Smooth muscle cell (in vitro differentiated cells): Measurements from ENCODE around the gene SERINC5. TPM values are rescaled to one million over a fixed set of nuclear protein-coding genes. Genes with fewer than 3 reads are reported as not detected.

Experiments
- DNase-seq: peaks from one replicate; lab custom pipeline; 2025; ENCODE audit not compliant: unreplicated experiment; lab: John Stamatoyannopoulos, UW
- H2AFZ ChIP-seq: fragments of 200-600 bp; sonication (generic); 2 replicates; pipeline ENCODE4 v1.6.0; 2016; ENCODE audit warnings: antibody characterized with exemption, low read depth, mild to moderate bottlenecking
- H3F3A ChIP-seq: fragments of 200-600 bp; sonication (generic); 2 replicates; pipeline ENCODE4 v1.6.0; 2017; ENCODE audit warnings: antibody characterized with exemption, low read depth
- H3K27ac ChIP-seq: fragments of 200-600 bp; sonication (generic); 2 replicates; pipeline ENCODE4 v1.5.1; 2016; ENCODE audit warnings: low read depth, mild to moderate bottlenecking
- H3K27me3 ChIP-seq: fragments of 200-600 bp; sonication (generic); 2 replicates; pipeline ENCODE4 v1.6.1; 2016; ENCODE audit warnings: low read depth, mild to moderate bottlenecking
- H3K36me3 ChIP-seq: fragments of 200-600 bp; sonication (generic); 2 replicates; pipeline ENCODE4 v1.5.1; 2016; ENCODE audit warnings: low read depth
- H3K4me1 ChIP-seq: fragments of 200-600 bp; sonication (generic); 2 replicates; pipeline ENCODE4 v1.5.1; 2016; ENCODE audit warnings: low read depth
- H3K4me2 ChIP-seq: fragments of 200-600 bp; sonication (generic); 2 replicates; pipeline ENCODE4 v1.6.0; 2016; ENCODE audit warnings: mild to moderate bottlenecking
- H3K4me3 ChIP-seq: fragments of 200-600 bp; sonication (generic); 2 replicates; pipeline ENCODE4 v1.5.1; 2016; ENCODE audit warnings: mild to moderate bottlenecking
- H3K79me2 ChIP-seq: fragments of 200-600 bp; sonication (generic); 2 replicates; pipeline ENCODE4 v1.6.0; 2016; ENCODE audit warnings: low read depth, mild to moderate bottlenecking
- H3K9ac ChIP-seq: fragments of 200-600 bp; sonication (generic); 2 replicates; pipeline ENCODE4 v1.6.0; 2016; ENCODE audit warnings: low read depth
- H3K9me3 ChIP-seq: fragments of 200-600 bp; sonication (generic); replicated peaks from 2 replicates; pipeline ENCODE4 v1.5.1; 2016; ENCODE audit warnings: low read depth
- H4K20me1 ChIP-seq: fragments of 200-600 bp; sonication (generic); 2 replicates; pipeline ENCODE4 v1.6.0; 2016; ENCODE audit warnings: low read depth
- CTCF ChIP-seq: fragments of 200-600 bp; sonication (generic); IDR thresholded peaks from 2 replicates; pipeline ENCODE4 v1.5.1; 2017; ENCODE audit warnings: borderline replicate concordance, mild to moderate bottlenecking, antibody characterized with exemption; ENCODE audit not compliant: insufficient read depth, poor library complexity, severe bottlenecking
- WGBS: methylation state at CpG from one replicate; pipeline ENCODE4 v1.1.7; 2016; ENCODE audit warnings: low lambda C conversion rate; 5-methylcytosine and 5-hydroxymethylcytosine counted together
- polyA plus RNA-seq: library from polyadenylated mRNA; unstranded; fragments of >200 nt; fragmentation: Nextera tagmentation; extraction: Ambion mirVana; gene quantifications from 2 replicates; pipeline ENCODE4 v1.2.1, GENCODE V29; 2016
- total RNA-seq: library from RNA; depleted of rRNA; stranded (reverse); fragments of >200 nt; gene quantifications from 2 replicates; pipeline ENCODE4 v1.2.3, GENCODE V29; 2014

Gene SERINC5
- total and polyA plus RNA-seq, 2 experiments from 2014 or later: 4.5 to 37.0 TPM

- peaks cover 22% of the 10 kb centered on the region for H3K4me1 ChIP-seq
- no peaks in the 10 kb centered on the region for H3K9me3 ChIP-seq
- no peaks in the 10 kb centered on the region for H3K79me2 ChIP-seq
- H3K27ac ChIP-seq: peak overlapping the region; percentile 88
- H4K20me1 ChIP-seq: no peaks in the 10 kb centered on the region
- no peak overlapping the region for H3K4me3 ChIP-seq
- H2AFZ ChIP-seq: no peak overlapping the region
- H3K9ac ChIP-seq: no peak overlapping the region
- H3K36me3 ChIP-seq: no peaks in the 10 kb centered on the region
- no peak overlapping the region for H3K4me2 ChIP-seq
- peaks cover 6% of the 10 kb centered on the region for H3F3A ChIP-seq
- H3K27me3 ChIP-seq: no peaks in the 10 kb centered on the region
- no peak for TF ChIP-seq CTCF
- DNase-seq: no peak
- WGBS: 91% methylated on average over 11 of the region's 11 CpGs
Observed at GRCh38 chr5:80125022-80125961, 130.6 kb downstream of the SERINC5 start.

GRCh38 chr5:80124121-80124918 lies 131.5 kb downstream of the SERINC5 start:
- H3K79me2 ChIP-seq: no peaks in the 10 kb centered on the region
- H3K27me3 ChIP-seq: no peaks in the 10 kb centered on the region
- peaks cover 22% of the 10 kb centered on the region for H3K4me1 ChIP-seq
- H3K27ac ChIP-seq: no peak overlapping the region
- no peaks in the 10 kb centered on the region for H3K36me3 ChIP-seq
- no peak overlapping the region for H2AFZ ChIP-seq
- no peak overlapping the region for H3K4me3 ChIP-seq
- TF ChIP-seq CTCF: no peak
- H3K9me3 ChIP-seq: no peaks in the 10 kb centered on the region
- H4K20me1 ChIP-seq: no peaks in the 10 kb centered on the region
- H3F3A ChIP-seq: peaks cover 6% of the 10 kb centered on the region
- no peak for DNase-seq
- H3K4me2 ChIP-seq: no peak overlapping the region
- 87% methylated on average over 9 of the region's 9 CpGs for WGBS
- H3K9ac ChIP-seq: no peak overlapping the region

GRCh38 chr5:80122579-80122978 lies 133.3 kb downstream of the SERINC5 start:
- Histone ChIP-seq H3F3A (peaks cover 6% of the 10 kb centered on the region), H3K27me3 (no peaks in the 10 kb centered on the region), H4K20me1 (no peaks in the 10 kb centered on the region), H3K4me3 (no peak overlapping the region), H3K9ac (no peak overlapping the region), H3K9me3 (no peaks in the 10 kb centered on the region), H3K4me1 (peaks cover 7% of the 10 kb centered on the region), H3K36me3 (no peaks in the 10 kb centered on the region), H3K27ac (no peak overlapping the region), H3K4me2 (no peak overlapping the region), H2AFZ (no peak overlapping the region), H3K79me2 (no peaks in the 10 kb centered on the region)
- TF ChIP-seq CTCF: no peak
- 91% methylated on average over 2 of the region's 2 CpGs for WGBS
- DNase-seq: no peak
